HG03097 (cell line): ENCODE results near the gene ACE.

Experiments used
- ATAC-seq: cut with Tn5 transposase; IDR thresholded peaks from one replicate; pipeline ENCODE4 v1.9.1; 2021; ENCODE audit not compliant: unreplicated experiment, low FRiP score

The ACE gene

GRCh38 chr17:63476854-63477479, at the start of gene ACE:
TSS of gene ACE (plus strand) at chr17:63477061. CDS start at chr17:63477095, 34 bp downstream.
- ATAC-seq = no peak

GRCh38 chr17:63429766-63430165, 47.1 kb upstream of the ACE start:
- no peak for ATAC-seq

- no peak for ATAC-seq
Observed at GRCh38 chr17:63430223-63430622, 46.6 kb upstream of the ACE start.

- ATAC-seq = no peak
Observed at GRCh38 chr17:63431618-63431938, 45.3 kb upstream of the ACE start.

- ATAC-seq = no peak
Observed at GRCh38 chr17:63431939-63432804, 44.7 kb upstream of the ACE start.

- ATAC-seq = no peak
Observed at GRCh38 chr17:63433746-63434591, 42.9 kb upstream of the ACE start.

GRCh38 chr17:63434951-63435571, 41.8 kb upstream of the ACE start:
- no peak for ATAC-seq

- no peak for ATAC-seq
Observed at GRCh38 chr17:63435681-63436522, 41.0 kb upstream of the ACE start.

- ATAC-seq = no peak
Observed at GRCh38 chr17:63436523-63437110, 40.2 kb upstream of the ACE start.

- ATAC-seq = no peak
Observed at GRCh38 chr17:63437287-63438091, 39.4 kb upstream of the ACE start.

- ATAC-seq = no peak
Observed at GRCh38 chr17:63438092-63439051, 38.5 kb upstream of the ACE start.

- ATAC-seq = no peak
Observed at GRCh38 chr17:63439687-63440086, 37.2 kb upstream of the ACE start.

GRCh38 chr17:63440127-63440769, 36.6 kb upstream of the ACE start:
- no peak for ATAC-seq

GRCh38 chr17:63440770-63441335, 36.0 kb upstream of the ACE start:
- ATAC-seq = no peak

GRCh38 chr17:63441654-63442053, 35.2 kb upstream of the ACE start:
- no peak for ATAC-seq

- ATAC-seq = no peak
Observed at GRCh38 chr17:63442074-63442473, 34.8 kb upstream of the ACE start.

GRCh38 chr17:63442549-63443035, 34.3 kb upstream of the ACE start:
- ATAC-seq = no peak
